GM18526 (cell line): Measurements from ENCODE around the gene TSPO2.

Experiments
- POLR2A ChIP-seq: IDR thresholded peaks from 3 replicates; pipeline ENCODE4 v1.6.1; 2011; ENCODE audit not compliant: insufficient read length; ENCODE audit errors: extremely low read depth

Gene TSPO2

DNA sequence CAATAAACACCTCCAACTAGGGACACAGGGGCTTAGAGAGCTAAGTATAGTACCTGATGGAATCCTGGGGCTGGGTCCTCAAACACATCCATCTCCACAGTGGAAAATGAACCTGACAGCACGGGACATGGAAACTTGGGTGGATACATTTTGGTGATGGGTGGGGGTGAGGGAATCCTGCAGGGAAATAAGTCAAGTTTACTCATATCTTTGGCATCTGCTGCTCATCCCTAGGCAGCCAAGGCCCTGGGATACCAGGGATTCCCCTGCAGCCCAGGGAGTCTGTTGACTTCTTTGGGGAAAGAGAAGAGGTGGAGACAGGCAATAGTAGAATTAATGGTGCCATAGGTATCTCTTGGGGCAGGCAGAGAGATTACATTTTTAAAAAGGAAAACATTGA is 17.3 kb downstream of the TSPO2 start:
- no peak for TF ChIP-seq POLR2A

DNA sequence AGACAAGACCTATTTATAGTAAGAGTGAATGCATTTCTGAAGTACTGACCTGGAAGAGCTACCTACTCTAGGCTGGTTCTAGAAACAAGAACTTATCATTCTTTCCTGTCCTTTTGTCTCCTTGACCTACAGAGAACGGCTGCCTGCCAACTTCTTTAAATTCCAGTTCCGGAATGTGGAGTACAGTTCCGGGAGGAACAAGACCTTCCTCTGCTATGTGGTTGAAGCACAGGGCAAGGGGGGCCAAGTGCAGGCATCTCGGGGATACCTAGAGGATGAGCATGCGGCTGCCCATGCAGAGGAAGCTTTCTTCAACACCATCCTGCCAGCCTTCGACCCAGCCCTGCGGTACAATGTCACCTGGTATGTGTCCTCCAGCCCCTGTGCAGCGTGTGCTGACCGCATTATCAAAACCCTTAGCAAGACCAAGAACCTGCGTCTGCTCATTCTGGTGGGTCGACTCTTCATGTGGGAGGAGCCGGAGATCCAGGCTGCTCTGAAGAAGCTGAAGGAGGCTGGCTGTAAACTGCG is 19.0 kb downstream of the TSPO2 start:
- no peak for TF ChIP-seq POLR2A

DNA sequence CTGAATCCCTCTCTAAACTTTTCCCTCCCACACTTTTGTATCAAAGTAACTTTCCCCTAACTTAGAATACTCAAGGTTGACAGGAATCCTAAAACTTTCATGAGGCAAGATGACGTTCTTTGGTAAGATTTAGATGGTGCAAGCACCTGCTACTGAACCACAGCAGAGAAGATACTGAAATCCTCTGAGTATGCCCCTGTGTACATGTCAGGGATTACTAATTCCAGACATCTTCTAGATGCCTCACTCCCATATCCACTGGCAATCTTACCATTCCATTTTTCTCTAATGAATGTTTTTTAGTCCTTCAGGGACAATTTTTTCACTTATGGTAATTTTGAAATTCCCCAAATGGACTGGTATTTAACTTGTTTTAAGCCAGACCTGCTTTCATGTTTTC is 19.8 kb downstream of the TSPO2 start:
- no peak for TF ChIP-seq POLR2A

DNA sequence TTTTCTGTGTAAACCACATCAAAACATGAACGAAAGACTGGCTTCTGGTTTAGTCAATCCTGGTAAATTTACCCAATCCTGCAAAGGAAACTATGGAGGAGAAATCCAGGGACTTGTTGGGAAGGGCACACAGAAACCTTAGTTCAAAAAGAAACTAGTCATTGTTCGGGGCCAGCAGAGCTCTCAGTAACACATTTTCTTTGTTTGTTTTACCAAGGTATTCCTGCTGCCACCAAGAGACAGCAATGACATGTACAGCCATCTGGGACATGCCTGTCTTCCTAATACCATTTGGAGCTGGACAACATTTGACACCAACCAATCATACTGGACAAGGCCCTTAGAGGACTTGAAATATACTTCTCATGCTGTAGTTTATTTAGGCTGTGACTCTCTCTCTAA is 21.6 kb downstream of the TSPO2 start:
- no peak for TF ChIP-seq POLR2A

DNA sequence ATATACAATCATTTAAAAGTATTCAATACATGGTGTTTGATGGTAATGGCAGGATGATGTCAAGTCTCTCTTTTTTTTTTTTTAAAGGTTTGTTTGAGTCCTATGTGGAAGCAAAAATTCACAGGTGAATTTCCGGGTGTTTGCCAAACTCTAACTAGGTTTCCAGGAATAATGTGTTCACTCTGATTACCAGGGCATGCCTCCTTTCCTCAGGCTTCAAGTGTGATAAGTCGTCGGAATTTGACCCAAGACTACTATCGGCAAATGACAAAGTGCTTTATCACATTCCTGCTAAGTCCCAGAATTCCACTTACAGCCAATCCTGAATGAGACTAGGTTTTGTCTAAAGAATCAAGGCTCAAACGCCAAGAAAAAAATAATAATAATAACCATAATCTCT is 22.6 kb downstream of the TSPO2 start:
- no peak for TF ChIP-seq POLR2A

DNA sequence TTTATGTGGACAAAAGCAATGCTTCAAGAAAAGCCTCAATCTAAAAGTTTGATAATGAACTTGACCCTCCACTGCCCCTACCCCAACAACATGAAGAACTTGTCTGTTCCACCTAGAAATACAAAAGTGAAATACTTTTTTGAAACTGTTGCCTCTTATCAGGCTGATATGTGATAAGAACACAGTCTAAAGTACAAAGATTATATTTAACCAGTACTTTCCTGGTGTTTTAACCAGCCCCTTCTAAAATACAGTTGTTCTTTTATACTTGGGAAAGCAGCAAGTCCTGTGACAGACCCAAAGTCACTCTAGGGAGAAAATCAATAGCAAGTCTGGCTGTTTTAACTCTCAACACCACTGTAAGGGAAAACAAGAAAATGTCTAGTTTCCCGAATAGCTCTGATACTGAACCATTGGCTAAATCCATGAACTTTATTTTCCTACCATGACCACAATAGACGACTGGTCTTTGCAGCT is 23.3 kb downstream of the TSPO2 start:
- no peak for TF ChIP-seq POLR2A

DNA sequence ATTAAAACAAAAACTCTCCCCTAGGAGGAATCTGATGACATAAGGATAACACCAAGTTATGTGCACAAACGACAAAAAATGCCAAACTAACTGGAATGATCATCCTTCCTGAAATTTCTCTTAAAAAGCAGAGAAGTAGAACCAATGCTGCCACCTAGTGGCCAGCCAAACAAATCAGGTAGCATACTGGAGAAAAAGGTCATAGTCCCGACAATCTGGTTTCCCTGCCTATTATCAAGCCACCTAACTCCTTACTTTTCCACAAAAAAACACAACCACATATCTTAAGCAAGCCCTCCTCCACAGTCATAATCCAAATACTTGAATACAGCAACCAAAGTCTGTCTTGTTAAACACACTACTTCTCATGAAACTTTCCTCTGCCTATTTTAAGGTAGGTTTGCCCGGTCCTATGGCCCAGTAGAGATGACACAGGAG is 24.6 kb downstream of the TSPO2 start:
- TF ChIP-seq POLR2A: no peak

DNA sequence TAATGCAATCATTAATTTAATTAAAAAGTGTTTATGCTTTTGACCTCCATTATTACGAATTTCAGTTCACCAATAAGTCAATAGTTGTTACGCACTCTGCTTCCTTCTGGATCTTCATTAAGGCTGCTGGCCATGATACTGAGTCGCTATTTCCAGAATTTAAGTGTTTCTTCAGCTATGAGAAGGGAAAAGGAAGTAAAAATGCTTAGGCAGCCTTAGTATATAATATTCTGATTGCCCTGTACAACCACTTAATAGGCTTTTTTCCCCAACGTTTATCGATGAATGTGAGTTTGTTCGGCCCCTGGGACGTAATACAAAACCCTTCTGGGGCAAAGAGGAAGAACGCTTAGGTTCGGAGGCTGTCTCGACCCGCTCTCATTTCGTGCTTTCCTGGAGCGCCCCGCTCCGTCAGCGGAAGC is 29.2 kb downstream of the TSPO2 start:
- no peak for TF ChIP-seq POLR2A

DNA sequence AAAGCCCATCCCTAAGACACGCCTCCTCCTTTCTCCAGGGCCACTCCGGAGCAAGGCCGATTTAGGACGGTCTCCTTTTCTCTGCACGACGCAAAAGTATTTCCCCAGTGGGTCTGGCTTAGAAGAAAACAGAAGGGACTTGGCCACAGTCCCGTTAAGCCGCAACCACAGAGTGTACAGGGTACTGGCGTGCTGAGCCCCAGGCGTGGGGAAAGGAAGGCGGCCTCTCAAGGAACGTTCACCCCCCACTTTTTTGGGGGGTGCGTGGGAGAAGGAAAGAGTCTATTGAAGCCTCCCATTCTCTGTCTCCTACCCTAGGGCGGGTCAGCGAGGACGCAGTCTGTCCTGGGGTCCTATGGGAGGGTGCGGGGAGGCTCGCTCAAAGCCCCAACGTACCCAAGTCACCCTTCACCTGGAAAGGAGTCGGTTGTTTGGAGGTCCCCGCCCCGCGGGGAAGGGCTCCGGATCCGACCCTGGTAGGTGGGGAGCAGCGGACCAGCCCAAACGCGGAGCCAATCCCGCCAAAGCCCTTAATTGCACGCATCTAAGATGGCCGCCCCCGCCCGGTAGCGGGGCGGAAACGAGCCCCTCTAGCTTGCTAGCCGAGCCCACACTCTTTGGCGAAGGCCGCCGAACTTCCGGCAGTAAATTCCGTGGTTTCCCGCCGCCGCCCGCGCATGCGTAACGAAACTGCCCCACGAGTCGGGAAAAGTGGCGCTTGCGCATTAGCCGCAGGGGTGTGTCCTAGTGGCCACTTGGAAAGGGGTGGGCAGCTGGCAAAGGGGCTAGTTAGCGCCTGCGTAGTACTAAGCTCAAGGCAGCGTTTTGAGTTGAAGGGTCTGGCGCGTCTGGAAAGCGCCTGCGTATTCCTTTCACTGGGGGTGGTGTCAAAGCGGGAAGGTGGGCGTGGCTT is 29.9 kb downstream of the TSPO2 start, which contains the start of gene OARD1:
OARD1 (minus strand) TSS at position 434 of the 913 bp plus-strand sequence. CDS start 722 bp downstream, outside the sequence.
- peak; percentile 57 for TF ChIP-seq POLR2A

DNA sequence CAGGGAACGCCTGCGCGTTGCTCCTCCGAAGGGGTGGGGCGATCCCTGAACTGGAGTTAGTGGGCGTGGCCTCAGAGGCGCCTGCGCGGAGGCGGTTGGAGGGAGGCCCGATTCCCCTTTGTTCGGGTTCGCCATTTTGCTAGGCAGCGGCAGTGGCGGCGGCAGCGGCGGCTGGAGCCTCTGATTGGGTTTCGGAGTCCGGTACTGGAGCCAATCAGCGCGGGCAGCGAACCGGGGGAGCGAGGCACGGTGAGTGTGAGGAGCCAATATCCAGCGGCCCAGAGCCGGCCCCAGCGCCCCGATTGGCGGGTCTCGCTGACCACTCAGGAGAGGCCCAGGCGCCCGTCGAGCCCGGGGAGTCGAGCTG is 30.6 kb downstream of the TSPO2 start, which contains the start of gene NFYA:
NFYA (plus strand) TSS at position 139 of the 367 bp plus-strand sequence. CDS start 6,116 bp downstream, outside the sequence.
- TF ChIP-seq POLR2A: no peak

DNA sequence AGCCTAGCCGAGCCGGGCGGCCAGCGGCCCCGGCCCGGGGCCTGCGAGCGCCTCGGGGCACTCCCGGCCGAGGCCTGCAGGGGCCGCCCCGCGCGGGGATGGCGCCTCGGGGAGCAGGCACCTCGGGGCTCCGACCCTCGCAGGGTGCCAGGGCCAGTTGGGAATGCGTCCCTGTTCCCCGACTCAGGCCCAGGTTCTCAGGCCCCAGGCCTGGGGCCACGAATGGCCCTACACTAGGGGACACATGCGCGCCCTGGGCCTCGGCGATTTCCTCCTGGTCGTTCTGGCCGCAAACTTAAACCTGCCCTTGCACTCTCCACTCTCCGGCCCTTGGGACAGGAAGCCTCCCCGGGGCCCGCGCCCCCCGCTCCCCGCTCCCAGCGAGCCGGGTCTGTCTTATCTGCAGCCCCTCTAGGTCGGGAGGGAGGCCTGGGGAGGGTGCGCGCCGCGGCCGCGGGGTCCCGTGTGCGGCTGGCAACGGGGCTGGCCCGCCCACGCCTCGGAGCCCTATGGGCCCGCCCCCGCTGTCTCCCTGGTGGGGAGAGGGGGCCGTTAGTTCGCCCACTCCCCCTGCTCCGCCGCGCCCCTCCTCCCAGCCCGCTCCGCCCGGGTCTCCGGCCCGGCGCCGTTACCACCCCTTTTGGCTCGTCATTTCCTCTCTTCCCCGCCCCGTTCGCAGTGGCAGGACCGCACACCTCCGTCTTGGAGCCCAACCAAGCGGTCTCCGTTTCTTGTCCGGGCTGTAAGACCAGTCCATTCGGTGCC is 31.1 kb downstream of the TSPO2 start:
- TF ChIP-seq POLR2A: peak; percentile 91

DNA sequence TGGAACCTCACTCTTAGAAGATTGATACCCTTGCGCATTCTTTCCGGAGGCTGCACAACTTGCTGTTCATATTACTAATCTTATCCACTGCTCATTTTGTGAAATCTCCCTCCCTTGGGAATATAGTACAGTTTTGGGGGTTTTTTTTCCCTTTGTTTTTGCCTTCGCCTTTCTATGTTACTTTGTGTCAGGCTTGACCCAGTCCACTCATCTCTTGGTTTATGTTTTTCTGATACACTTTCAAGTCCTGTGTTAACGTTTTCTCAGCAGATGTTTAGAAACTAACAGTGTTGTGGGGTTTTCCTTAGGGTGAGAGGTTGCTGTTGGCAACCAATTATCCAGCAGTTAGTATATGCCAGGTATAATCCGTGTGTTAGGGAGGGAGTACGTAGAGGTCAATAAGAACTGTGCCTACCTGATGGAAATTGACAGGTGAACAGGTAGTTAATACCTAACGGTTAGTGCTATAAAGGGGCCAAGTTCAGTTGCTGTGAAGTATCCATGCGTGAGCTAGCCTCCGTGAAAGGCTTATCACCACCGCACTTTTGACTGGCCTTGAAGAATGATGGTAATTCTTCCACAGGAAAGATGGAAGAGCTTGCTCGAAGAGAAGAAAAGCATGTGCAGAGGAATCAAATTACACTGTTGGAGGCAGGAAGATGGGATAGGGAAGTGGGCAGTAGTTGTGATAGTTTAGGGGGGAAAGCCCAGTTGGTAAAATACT is 31.9 kb downstream of the TSPO2 start:
- no peak for TF ChIP-seq POLR2A

DNA sequence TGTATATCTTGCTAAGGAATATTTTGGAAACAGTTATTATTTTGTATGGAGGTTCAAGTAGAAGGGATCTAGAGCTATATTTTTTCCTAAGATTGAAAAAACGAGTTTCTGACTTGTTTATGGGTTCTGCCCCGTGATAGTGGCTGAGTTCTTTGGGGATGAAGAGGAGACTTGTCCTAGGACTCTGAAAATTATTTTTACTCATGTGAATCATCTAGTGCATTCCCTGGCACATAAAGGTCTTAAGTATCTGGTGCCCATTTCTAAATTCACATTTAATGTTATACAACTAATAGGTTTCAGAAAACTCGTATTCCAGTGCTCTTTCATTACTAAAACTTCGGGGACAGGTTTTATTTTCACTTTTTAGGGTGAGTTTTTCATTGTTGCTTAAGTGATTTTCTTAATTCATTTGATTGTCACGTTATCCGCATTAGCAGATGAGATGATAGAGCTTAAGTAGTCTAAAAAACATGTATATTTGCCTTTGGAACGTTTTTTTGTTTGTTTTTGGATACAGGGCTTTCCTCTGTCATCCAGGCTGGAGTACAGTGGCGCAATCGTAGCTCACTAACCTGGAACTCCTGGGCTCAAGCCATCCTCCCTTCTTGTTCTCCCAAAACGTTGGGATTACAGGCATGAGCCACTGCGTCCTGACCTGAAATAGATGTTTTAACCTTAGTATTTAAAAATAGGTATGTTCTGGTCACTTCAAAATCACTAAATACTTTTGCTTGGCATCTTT is 32.6 kb downstream of the TSPO2 start:
- TF ChIP-seq POLR2A: no peak
